ENCODE data around the gene ACOT8.

DNA sequence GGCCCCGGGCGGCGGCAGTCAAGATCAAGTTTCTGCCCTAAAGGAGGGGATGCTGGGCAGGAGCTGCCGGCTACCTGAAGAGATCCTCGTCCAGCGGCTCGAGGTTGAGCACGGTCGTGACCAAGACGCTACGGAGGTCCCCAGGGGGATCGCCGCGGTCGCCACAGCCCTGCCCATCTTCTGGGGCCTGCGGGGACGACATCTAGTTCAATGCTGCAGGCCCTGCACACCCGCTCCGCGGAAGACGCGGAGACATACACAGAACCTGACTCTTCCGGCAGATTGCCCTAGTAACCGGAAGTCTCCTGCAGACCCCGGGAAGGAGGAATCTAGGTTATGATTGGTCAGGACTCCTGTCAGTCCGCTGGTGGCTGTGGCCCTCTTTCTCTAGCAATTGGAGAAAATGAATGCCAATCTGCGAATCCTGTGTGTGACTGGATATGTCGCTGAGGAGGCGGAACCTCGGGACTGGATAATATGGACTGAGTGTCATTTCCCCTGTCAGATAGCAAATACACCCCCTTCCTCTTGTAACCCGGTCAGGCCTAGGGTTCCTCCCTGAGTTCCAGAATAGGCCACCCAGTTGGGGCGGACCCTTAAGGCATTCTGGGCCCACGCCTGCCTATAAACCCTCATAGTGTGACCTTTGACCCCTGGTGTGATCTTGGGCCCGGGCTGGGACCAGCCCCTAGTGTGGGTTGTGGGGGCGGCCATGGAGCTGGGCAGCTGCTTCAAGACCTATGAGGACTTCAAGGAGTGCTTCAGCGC lies at the start of gene ACOT8, which contains the start of gene ZSWIM3:
- TF ChIP-seq, protein P1, sequence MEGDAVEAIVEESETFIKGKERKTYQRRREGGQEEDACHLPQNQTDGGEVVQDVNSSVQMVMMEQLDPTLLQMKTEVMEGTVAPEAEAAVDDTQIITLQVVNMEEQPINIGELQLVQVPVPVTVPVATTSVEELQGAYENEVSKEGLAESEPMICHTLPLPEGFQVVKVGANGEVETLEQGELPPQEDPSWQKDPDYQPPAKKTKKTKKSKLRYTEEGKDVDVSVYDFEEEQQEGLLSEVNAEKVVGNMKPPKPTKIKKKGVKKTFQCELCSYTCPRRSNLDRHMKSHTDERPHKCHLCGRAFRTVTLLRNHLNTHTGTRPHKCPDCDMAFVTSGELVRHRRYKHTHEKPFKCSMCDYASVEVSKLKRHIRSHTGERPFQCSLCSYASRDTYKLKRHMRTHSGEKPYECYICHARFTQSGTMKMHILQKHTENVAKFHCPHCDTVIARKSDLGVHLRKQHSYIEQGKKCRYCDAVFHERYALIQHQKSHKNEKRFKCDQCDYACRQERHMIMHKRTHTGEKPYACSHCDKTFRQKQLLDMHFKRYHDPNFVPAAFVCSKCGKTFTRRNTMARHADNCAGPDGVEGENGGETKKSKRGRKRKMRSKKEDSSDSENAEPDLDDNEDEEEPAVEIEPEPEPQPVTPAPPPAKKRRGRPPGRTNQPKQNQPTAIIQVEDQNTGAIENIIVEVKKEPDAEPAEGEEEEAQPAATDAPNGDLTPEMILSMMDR (IDR thresholded peaks at IDR 0.05) = no peak
- TF ChIP-seq EZH2 (IDR thresholded peaks at IDR 0.05) (no peak), EZH2phosphoT487 (IDR thresholded peaks at IDR 0.05) (no peak)

Data from neural progenitor cell (in vitro differentiated cells).